Measurements from ENCODE around the gene GOLGA6D. TPM values are rescaled to one million over a fixed set of nuclear protein-coding genes. Genes with fewer than 3 reads are reported as not detected.

GOLGA6D gene
- total RNA-seq, 3 donors from 2014 or later (not counting 1 experiment from before 2014, with no cell fraction given) = not detected

DNA sequence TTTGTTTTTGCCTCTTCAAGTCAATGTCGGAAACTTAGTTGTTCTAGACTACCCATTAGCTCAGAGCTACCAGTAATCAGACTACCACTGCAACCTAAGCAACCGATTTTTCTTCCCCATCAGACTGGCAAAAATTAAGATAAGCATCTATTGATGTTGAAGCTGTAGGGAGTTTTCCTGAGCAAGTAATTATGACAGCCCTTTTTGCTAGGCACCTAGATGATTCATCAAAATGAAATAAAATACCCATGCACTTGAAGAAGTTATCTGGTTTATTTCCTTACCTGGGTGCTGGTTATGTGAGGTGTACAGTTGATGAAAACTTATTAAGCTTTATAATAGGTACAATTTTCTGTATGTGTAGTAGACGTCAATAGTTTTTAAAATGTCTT, 52.7 kb downstream of the GOLGA6D start:
- Histone ChIP-seq H3K27ac (ENCODE audit: low read length) (no peak overlapping the region), H3K4me3 (ENCODE audit: low read length) (peak overlapping the region; percentile 80), H3K4me1 (ENCODE audit: control insufficient read depth, insufficient read depth, low read length) (peaks cover 29% of the 10 kb centered on the region), H3K36me3 (ENCODE audit: control insufficient read depth, insufficient read depth, low read length) (peaks cover 3% of the 10 kb centered on the region), H3K9me3 (ENCODE audit: control insufficient read depth, insufficient read depth, low read length) (no peaks in the 10 kb centered on the region), H3K27me3 (ENCODE audit: control insufficient read depth, insufficient read depth, low read length) (no peaks in the 10 kb centered on the region)
- TF ChIP-seq, protein P1, sequence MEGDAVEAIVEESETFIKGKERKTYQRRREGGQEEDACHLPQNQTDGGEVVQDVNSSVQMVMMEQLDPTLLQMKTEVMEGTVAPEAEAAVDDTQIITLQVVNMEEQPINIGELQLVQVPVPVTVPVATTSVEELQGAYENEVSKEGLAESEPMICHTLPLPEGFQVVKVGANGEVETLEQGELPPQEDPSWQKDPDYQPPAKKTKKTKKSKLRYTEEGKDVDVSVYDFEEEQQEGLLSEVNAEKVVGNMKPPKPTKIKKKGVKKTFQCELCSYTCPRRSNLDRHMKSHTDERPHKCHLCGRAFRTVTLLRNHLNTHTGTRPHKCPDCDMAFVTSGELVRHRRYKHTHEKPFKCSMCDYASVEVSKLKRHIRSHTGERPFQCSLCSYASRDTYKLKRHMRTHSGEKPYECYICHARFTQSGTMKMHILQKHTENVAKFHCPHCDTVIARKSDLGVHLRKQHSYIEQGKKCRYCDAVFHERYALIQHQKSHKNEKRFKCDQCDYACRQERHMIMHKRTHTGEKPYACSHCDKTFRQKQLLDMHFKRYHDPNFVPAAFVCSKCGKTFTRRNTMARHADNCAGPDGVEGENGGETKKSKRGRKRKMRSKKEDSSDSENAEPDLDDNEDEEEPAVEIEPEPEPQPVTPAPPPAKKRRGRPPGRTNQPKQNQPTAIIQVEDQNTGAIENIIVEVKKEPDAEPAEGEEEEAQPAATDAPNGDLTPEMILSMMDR (IDR thresholded peaks at IDR 0.05) = no peak
- Mint-ChIP-seq H3K36me3 (no peaks in the 10 kb centered on the region), H3K9me3 (no peaks in the 10 kb centered on the region), H3K4me3 (peak overlapping the region; percentile 97), H3K27ac (peak overlapping the region; percentile 88 to 90), H3K4me1 (peaks cover 25 to 46% of the 10 kb centered on the region in 2 donors), H3K27me3 (ENCODE audit: low read depth in 2 of 2) (no peaks in the 10 kb centered on the region)
- no peak for DNase-seq
- 0% methylated on average over 1 of the region's 3 CpGs for WGBS (ENCODE audit: insufficient coverage)
- intact Hi-C loops (cut with micrococcal nuclease) = loop anchor here (2.0 kb wide), 1 partner anchor 33 kb away; the partner anchor contains the start of gene MAN2C1
- ATAC-seq = no peak

DNA sequence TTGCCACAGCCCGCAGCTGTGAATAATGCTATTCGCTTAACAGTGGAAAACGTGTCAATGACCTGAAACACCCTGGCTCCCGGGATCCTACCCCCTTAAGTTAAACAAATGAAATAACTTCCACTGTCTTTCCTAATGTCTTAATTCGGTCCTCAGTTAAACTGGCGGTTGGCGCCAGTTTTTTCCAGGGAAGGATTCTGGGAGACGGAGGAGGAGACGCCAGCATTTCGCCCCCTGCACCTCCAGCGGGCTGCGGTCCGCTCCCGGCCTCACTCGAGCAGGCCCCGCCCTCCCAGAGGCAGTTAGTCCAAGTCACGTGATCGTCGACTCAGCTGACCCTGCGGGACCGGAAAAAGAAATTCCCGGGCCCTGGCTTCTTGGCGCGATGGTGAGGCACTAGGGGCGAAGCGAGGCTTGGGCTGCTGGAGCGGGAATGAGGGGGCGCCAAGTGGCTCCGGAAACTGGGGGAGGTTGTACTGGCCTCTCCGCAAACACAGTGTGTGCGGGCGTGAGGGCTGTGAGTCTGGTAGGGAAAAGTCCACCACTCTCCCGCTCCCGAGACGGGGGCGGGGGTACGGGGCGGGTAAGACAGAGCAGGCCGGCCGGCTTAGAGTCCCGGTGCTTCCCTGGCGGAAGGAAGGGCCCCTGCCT, 53.2 kb downstream of the GOLGA6D start, which contains the start of gene COMMD4:
COMMD4 (plus strand) TSS at position 359 of the 651 bp plus-strand sequence; CDS start at position 386, 27 bp downstream.
- Histone ChIP-seq H3K4me3 (ENCODE audit: low read length) (peak within 1 kb of the TSS; percentile 80), H3K9me3 (ENCODE audit: control insufficient read depth, insufficient read depth, low read length) (no peaks in the 10 kb centered on the region), H3K4me1 (ENCODE audit: control insufficient read depth, insufficient read depth, low read length) (peaks cover 29% of the 10 kb centered on the region), H3K36me3 (ENCODE audit: control insufficient read depth, insufficient read depth, low read length) (peaks cover 3% of the 10 kb centered on the region), H3K27ac (ENCODE audit: low read length) (peak within 1 kb of the TSS; percentile 29), H3K27me3 (ENCODE audit: control insufficient read depth, insufficient read depth, low read length) (no peaks in the 10 kb centered on the region)
- Mint-ChIP-seq H3K27ac (peak within 1 kb of the TSS; percentile 88 to 90), H3K9me3 (no peaks in the 10 kb centered on the region), H3K4me1 (peaks cover 25 to 46% of the 10 kb centered on the region in 2 donors), H3K27me3 (ENCODE audit: low read depth in 2 of 2) (no peaks in the 10 kb centered on the region), H3K4me3 (peak within 1 kb of the TSS; percentile 97), H3K36me3 (no peaks in the 10 kb centered on the region)
- under 1% methylated on average over 42 of the region's 42 CpGs for WGBS (ENCODE audit: insufficient coverage)
- peak; percentile 60 to 82 for DNase-seq
- TF ChIP-seq, protein P1 (IDR thresholded peaks at IDR 0.05) = no peak
- peak; percentile 37 to 46 (median 40) for ATAC-seq
- intact Hi-C loops (cut with micrococcal nuclease) = loop anchor here (2.0 kb wide), 2 partner anchors 15 to 33 kb away; partner anchors contain the start of gene MAN2C1

DNA sequence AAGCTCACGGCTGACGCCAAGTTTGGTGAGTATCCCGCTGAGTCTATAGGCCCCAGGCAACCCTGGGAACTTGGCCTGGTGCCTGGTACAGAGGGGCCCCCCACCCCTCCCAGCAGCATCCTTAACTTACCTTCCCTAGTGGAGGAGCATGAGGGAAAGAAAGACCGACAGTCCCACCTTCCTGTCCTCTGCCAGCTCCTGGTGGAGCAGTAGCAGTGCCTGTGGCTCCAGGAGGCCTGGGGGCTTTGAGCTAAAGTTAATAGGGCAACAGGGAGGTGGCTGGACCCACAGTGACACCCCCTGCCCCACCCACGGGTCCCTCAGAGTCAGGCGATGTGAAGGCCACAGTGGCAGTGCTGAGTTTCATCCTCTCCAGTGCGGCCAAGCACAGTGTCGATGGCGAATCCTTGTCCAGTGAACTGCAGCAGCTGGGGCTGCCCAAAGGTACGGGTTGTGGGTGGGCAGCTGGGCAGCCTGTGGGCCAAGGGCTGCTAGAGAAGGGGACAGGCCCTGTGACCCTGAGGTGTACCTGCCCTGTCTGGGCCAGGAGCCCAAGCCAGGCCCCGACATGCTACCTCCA, 56.1 kb downstream of the GOLGA6D start:
- Mint-ChIP-seq H3K27ac (no peak overlapping the region), H3K36me3 (no peaks in the 10 kb centered on the region), H3K27me3 (ENCODE audit: low read depth in 2 of 2) (no peaks in the 10 kb centered on the region), H3K4me3 (no peak overlapping the region), H3K9me3 (no peaks in the 10 kb centered on the region), H3K4me1 (peaks cover 20 to 38% of the 10 kb centered on the region in 2 donors)
- TF ChIP-seq, protein P1 (IDR thresholded peaks at IDR 0.05) = no peak
- Histone ChIP-seq H3K27me3 (ENCODE audit: control insufficient read depth, insufficient read depth, low read length) (no peaks in the 10 kb centered on the region), H3K36me3 (ENCODE audit: control insufficient read depth, insufficient read depth, low read length) (peaks cover 5% of the 10 kb centered on the region), H3K4me1 (ENCODE audit: control insufficient read depth, insufficient read depth, low read length) (peaks cover 23% of the 10 kb centered on the region), H3K27ac (ENCODE audit: low read length) (no peak overlapping the region), H3K4me3 (ENCODE audit: low read length) (no peak overlapping the region), H3K9me3 (ENCODE audit: control insufficient read depth, insufficient read depth, low read length) (no peaks in the 10 kb centered on the region)
- 97% methylated on average over 11 of the region's 11 CpGs for WGBS (ENCODE audit: insufficient coverage)
- ATAC-seq = no peak
- intact Hi-C loops (cut with micrococcal nuclease) = no loop called here
- DNase-seq = no peak

Measured in natural killer cell (primary cell).